ENCODE results near the gene SCML2.
A peak's percentile ranks its signal among the peaks of the same experiment; 100 is the strongest.

The SCML2 gene

DNA sequence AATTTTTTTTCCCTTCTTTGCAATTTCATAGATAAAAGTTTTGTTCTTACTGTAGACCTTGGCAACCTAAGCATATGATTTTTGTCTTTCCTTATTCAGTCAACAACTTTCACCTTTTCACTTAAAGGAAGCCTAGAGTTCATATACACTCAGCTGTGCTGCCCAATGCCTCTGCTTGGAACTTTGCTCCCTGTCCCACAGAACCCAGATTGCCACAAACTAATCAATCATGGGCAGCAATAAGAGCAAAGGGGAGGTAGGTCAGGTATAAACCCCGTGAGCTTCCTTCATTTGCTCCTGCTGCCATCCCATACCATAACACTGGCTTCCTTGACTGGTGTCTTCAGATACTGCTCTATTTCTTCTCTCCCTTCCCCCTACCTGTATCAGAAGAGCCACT, 82.8 kb downstream of the SCML2 start:
- no peak for DNase-seq (ENCODE audit: low read depth, low spot score)

DNA sequence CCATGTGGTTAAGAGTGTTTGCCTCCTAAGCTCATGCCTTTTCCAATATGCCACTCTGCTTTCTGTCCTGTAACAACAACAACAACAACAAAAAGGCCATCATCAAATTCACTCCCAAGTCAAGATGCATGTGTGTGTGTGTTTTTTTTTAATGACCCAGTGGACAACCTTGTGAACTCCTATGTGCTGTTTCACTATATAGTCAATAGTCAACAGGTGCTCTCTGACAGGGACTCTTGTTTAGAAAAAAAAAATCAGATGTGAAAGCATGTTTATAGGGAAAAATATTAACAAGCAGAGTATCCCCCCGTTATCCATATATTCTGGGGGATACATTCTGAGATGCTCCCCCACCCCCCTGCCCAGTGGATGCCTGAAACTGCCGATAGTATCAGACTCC, 83.2 kb downstream of the SCML2 start:
- no peak for DNase-seq (ENCODE audit: low read depth, low spot score)

DNA sequence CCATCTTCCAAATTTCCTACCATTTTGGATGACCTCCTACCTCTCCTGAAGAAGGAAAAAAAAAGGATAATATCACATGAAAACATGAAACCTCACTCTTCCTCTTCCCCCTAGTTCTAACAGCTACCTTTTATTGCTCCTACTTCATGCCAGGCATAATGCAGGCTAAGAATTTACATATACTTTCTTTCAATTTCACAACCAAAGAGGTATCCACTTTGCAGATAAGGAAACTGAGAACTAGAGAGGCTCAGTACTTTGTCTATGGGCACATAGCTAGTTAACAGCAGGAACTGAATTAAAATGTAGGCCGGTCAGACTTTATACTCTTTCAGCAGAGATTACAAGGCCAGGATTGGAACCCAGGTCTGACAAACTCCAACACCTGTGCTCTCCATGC, 99.4 kb downstream of the SCML2 start:
- no peak for DNase-seq (ENCODE audit: low read depth, low spot score)

DNA sequence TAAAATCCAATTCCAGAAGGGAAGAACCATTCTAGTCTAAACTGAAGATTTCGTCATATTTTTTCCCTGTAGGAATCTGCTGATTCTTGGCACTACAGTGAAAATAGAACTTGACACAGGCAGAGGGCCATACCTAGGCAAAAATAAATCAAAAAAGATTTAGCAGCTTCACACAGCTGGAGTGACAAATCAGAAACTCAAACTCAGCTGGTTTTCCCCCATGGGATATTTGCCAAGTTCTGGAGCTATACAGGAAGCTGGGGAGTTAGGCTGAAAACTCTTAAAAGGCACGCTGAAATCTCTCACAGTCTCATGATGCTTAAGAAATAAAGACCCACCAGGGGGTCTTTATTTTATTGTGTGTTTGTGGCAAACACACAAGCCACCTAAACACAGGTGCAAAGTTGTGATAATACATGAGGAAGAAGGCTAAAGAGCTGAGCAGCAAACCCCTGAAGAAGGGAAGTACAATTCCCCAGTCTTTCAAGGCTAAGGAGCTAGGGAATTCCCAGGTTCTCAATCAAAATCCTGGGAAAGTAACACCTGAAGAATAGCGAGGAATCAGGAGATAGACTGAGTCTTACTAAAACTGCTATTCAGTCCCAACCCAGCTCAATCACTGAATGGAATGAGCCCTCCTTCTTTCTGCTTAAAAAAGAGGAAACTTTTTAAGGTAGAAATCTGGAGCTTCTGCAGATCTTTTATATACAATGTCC, 101.7 kb downstream of the SCML2 start:
- DNase-seq (ENCODE audit: low read depth, low spot score): no peak

DNA sequence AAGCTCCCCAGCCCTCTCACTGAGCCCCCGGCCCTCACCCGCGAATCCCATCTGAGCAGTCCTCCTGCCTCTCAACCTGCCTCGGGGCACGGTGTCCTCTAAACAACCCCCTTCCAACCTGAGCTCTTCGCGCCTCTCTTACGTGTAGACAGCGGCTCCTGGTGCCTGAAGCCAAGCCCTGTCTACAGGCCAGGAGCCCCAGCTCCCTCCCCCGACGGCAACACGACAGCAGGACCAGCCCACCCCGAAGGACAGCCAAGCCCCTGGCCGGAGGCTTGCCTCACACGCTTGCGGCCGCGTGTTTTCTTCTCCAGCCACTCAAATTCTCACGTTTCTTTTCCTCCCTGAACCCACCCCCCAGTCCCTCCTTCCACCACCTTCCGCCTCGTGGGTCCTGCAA, 124.8 kb downstream of the SCML2 start:
- DNase-seq (ENCODE audit: low read depth, low spot score): peak; percentile 65

DNA sequence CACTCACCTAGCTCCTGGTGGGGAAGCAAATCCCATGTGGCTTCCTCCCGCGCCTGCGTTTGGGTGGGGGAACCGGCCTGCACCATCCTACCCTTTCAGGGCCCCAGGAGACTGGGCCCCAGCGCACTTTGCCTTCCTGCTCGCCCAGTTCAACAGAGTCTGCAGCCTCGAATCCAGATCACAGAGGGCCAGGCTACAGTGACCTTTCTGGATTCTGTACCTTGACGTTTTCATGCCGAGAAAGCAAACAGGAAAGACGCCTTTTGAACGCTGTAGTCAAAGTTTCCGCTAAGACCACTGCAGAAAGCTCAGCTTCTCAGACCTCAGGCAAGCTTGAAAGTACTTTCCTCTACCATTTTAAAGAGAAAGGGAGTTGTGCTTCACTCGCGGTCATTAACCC, 126.4 kb downstream of the SCML2 start:
- no peak for DNase-seq (ENCODE audit: low read depth, low spot score)

DNA sequence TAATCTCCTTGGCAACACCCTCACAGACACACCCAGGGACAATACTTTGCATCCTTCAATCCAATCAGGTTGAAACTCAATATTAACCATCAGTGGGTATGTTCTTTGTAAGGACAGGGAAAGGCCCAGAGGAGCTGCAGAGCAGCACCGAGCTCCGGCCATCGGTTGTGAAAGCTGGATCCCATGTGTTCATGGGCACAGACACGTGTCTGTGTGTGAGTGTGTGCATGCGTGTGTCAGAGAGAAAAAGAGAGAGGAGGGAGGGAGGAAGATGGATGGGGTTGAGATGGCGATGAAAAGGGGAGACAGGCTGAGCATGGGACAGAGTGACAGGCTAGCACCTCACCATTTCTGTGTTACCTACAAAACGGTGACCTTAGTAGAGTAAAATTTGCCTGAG, 127.0 kb downstream of the SCML2 start:
- no peak for DNase-seq (ENCODE audit: low read depth, low spot score)

DNA sequence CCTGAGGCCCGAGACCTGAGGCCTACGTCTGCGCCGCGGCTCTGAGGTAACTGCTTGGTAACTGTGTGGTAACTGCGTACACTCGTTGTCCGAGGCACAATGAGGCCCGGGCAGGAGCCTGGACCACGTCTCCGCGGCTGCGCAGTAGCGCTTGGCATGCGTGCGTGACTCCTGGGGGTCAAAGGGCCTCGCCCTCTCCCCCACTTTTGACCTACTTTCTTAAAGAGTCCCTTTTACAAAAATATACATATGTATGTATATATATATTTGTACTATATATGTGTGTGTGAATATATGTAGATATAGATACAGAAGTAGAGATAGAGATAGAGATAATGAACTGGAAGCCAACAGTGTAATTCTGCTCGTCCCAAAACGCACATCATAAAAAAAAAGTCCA, 133.7 kb downstream of the SCML2 start, which contains the start of gene BEND2:
Gene BEND2 (minus strand): TSS at position 101 of the 400 bp plus-strand sequence. CDS start 136 bp downstream, outside the sequence.
- DNase-seq (ENCODE audit: low read depth, low spot score): no peak

DNA sequence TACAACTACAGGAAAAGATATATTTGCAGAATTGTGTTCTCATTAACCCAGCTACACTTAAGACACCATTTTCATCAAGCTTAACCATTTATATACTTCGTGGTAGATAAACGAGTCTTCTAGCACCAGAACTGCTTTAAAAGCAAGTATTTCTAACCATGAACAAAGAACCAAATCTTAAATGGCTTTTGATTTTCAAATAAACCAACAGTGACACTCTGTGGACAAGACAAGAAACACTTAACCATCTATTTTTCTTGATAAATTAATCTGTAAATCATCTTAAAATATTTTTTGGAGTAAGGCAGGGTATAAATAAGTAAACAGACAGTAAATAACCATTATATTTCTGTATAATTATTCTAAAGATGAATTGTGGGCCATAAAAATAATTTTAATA, 144.0 kb downstream of the SCML2 start:
- DNase-seq (ENCODE audit: low read depth, low spot score): no peak

DNA sequence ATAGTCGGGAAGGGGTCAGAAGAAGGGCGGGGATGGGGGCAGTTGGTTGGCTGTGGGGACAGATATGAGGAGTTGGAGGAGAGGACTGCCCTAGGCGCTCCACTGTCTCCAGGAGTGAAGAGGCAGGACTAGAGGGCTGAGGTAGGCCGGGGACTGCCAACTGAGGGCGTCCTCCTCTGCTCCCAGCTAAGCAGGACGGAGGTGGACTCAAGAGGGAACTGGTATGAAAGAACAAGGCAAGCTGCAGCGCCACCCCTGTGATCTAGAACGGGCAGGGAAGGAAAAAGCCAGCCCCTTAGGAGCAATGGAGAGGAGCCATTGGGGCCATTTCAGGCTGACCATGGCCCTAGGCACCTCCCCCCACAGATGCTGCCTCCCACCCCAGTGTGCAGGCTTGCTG, 147.8 kb downstream of the SCML2 start:
- no peak for DNase-seq (ENCODE audit: low read depth, low spot score)

GRCh38 chrX:18203631-18204030, 150.9 kb downstream of the SCML2 start:
- no peak for DNase-seq (ENCODE audit: low read depth, low spot score)

DNA sequence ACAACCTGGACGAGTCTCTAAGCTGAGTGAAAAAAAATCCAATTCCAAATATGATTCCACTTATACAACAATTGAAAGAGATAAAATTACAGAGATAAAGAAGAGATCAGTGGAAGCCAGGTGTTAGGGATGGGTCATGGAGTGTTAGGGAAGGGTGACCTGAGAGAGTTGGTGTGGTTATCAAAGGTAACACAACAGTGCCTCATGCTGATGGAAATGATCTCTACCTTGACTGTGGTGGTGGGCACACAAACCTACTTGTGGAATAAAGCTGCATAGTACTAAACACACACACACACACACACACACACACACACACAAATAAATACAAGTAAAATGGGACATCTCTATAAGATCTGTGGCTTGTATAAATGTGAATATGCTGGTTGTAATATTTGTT, 159.8 kb downstream of the SCML2 start:
- DNase-seq (ENCODE audit: low read depth, low spot score): no peak
